K562 (cell line): ENCODE data around the gene CCDC85C. TPM values are rescaled to one million over a fixed set of nuclear protein-coding genes. Genes with fewer than 3 reads are reported as not detected.

Experiments used
- ATAC-seq: fragments of 200-7000 bp; cut with Tn5 transposase; 3 replicates; pipeline ENCODE4 v1.9.1; 2020; ENCODE audit warnings: moderate library complexity
- BruUV-seq: library from RNA; stranded (reverse); fragments of 400-500 nt; replicated peaks from 2 replicates; lab custom pipeline; 2021; lab: Mats Ljungman, UMichigan
- CTCF ChIA-PET: fragments of 300-600 bp; formaldehyde crosslinking; extraction: SDS; loops from one replicate; lab custom pipeline; 2021; ENCODE audit warnings: low intra/inter-chr PET ratio; lab: Yijun Ruan, JAX
- POLR2A ChIA-PET: fragments of 300-600, 350-650 bp; sonication (Branson Sonifier 250); formaldehyde crosslinking; extraction: SDS; loops from one replicate; lab custom pipeline; 2021; ENCODE audit warnings: antibody characterized with exemption, inconsistent platforms; lab: Yijun Ruan, JAX
- DNase-seq, 4 experiments: peaks; one replicate each; pipeline versions ENCODE4 v3.0.0 to v3.0.0-alpha.2; 2011 to 2018; ENCODE audit warnings: low spot score in 3 of 4, mixed read lengths in 3 of 4; ENCODE audit errors: extremely low read depth in 1 of 4
- FAIRE-seq: peaks from 2 replicates; lab custom pipeline; 2011; peaks lifted over from hg19 to GRCh38; lab: Jason Lieb, UNC
- H2AFZ ChIP-seq: 2 replicates; pipeline ENCODE4 v1.6.0; 2011; ENCODE audit warnings: low read depth, low read length, control low read depth, inconsistent platforms
- H3K27ac ChIP-seq: fragments of 200-600 bp; 3 replicates; pipeline ENCODE4 v1.8.0; 2011; ENCODE audit warnings: low read depth, mild to moderate bottlenecking, control low read depth, inconsistent platforms, low read length, moderate library complexity, mixed read lengths; ENCODE audit errors: extremely low read depth
- H3K27me3 ChIP-seq, 2 experiments: fragments of 300-600 bp in 1 of 2; 2 replicates in 1 of 2; 3 replicates in 1 of 2; pipeline versions ENCODE4 v1.6.0 to v1.8.0; 2011; ENCODE audit warnings: inconsistent platforms in 2 of 2, low read length in 2 of 2, mild to moderate bottlenecking in 1 of 2, mixed read lengths in 1 of 2, moderate library complexity in 1 of 2; ENCODE audit not compliant: control insufficient read depth in 2 of 2, insufficient read depth in 2 of 2
- H3K36me3 ChIP-seq: fragments of 300-600 bp; 3 replicates; pipeline ENCODE4 v1.8.0; 2011; ENCODE audit warnings: mild to moderate bottlenecking, low read length, inconsistent platforms; ENCODE audit not compliant: control insufficient read depth, insufficient read depth
- H3K4me1 ChIP-seq, 2 experiments: fragments of 200-600 bp in 1 of 2; replicated peaks in 1 of 2; 2 replicates in 1 of 2; 3 replicates in 1 of 2; pipeline versions ENCODE4 v1.5.1 to v1.8.0; 2011; ENCODE audit warnings: inconsistent platforms in 2 of 2, low read length in 2 of 2, mild to moderate bottlenecking in 1 of 2, mixed read lengths in 1 of 2, moderate library complexity in 1 of 2; ENCODE audit not compliant: control insufficient read depth in 2 of 2, insufficient read depth in 2 of 2
- H3K4me2 ChIP-seq: 2 replicates; pipeline ENCODE4 v1.6.1; 2011; ENCODE audit warnings: low read length, control low read depth, inconsistent platforms, mixed read lengths; ENCODE audit not compliant: insufficient read depth
- H3K4me3 ChIP-seq: fragments of 200-600 bp; sonication (generic), shearing (Covaris generic); 2 replicates; pipeline ENCODE4 v1.5.1; 2016; ENCODE audit warnings: control low read depth, inconsistent platforms
- H3K79me2 ChIP-seq: fragments of 200-600 bp; 3 replicates; pipeline ENCODE4 v1.8.0; 2011; ENCODE audit warnings: low read length, inconsistent platforms; ENCODE audit not compliant: control insufficient read depth, insufficient read depth
- H3K9ac ChIP-seq, 2 experiments: 2 replicates each; pipeline versions ENCODE4 v1.6.0 to v1.6.1; 2011; ENCODE audit warnings: low read depth in 2 of 2, low read length in 2 of 2, control low read depth in 1 of 2, inconsistent platforms in 1 of 2, mild to moderate bottlenecking in 1 of 2, mixed read lengths in 1 of 2; ENCODE audit not compliant: insufficient read depth in 1 of 2
- H3K9me1 ChIP-seq: one replicate; pipeline ENCODE4 v1.6.0; 2011; ENCODE audit warnings: inconsistent platforms, mild to moderate bottlenecking, low read length, moderate library complexity; ENCODE audit not compliant: control insufficient read depth, insufficient read depth
- H3K9me3 ChIP-seq: replicated peaks from 2 replicates; pipeline ENCODE4 v1.5.1; 2011; ENCODE audit warnings: low read depth, low read length, inconsistent platforms; ENCODE audit not compliant: control insufficient read depth, insufficient read depth
- H4K20me1 ChIP-seq: replicated peaks from 2 replicates; pipeline ENCODE4 v1.6.1; 2011; ENCODE audit warnings: low read length, inconsistent platforms, mixed read lengths; ENCODE audit not compliant: control insufficient read depth, insufficient read depth
- CSDE1 ChIP-seq, 2 experiments: fragments of 450-650 bp; IDR thresholded peaks; 2 replicates each; pipeline ENCODE4 v1.6.1; 2016; ENCODE audit warnings: mild to moderate bottlenecking in 1 of 2
- RBM17 ChIP-seq: fragments of 200-400 bp; formaldehyde crosslinking; IDR thresholded peaks from 2 replicates; pipeline ENCODE4 v1.6.1; 2017; ENCODE audit warnings: low read depth, mild to moderate bottlenecking, low read length, borderline replicate concordance
- RCOR1 ChIP-seq, 2 experiments: IDR thresholded peaks; 2 replicates each; pipeline ENCODE4 v1.6.1; 2012; ENCODE audit warnings: low read depth in 2 of 2, low read length in 2 of 2, borderline replicate concordance in 1 of 2, improper control_type of control experiment in 1 of 2
- TSHZ1 ChIP-seq: fragments of 250-450 bp; sonication (Bioruptor Pico); IDR thresholded peaks from 2 replicates; pipeline ENCODE4 v1.4.0; 2020; ENCODE audit warnings: mild to moderate bottlenecking, moderate library complexity
- ZNF197 ChIP-seq: fragments of 200-800 bp; sonication (Bioruptor generic); IDR thresholded peaks from 2 replicates; pipeline ENCODE4 v1.6.1; 2016; ENCODE audit warnings: low read depth, missing genetic modification characterization, missing compliant biosample characterization
- WGBS: fragments of 100-300 bp; shearing (Covaris generic); methylation state at CpG from one replicate; pipeline ENCODE4 v1.1.6; 2016; ENCODE audit warnings: low coverage, mixed read lengths; ENCODE audit not compliant: insufficient coverage; ENCODE audit errors: missing lambda C conversion rate; 5-methylcytosine and 5-hydroxymethylcytosine counted together
- in situ Hi-C: fragments of 300-500 bp; cut with MboI; formaldehyde crosslinking; loops from 4 replicates; pipeline ENCODE4 v1.15.0; 2018; ENCODE audit warnings: inconsistent platforms, mixed read lengths
- intact Hi-C: fragments of 100-400 bp; cut with micrococcal nuclease; formaldehyde crosslinking; loops from 2 replicates; pipeline ENCODE4 v1.14.2; 2022
- polyA plus RNA-seq, 8 experiments: library from polyadenylated mRNA; depleted of rRNA in 4 of 8; stranded (reverse) in 5 of 8; unstranded in 3 of 8; fragments of >200 nt; fragmentation: Nextera tagmentation in 2 of 8; fragmentation: Illumina TruSeq in 1 of 8; extraction: Ambion mirVana in 2 of 8; extraction: Trizol in 1 of 8; gene quantifications; 2 replicates each; pipeline versions ENCODE4 v1.2.1 to v1.2.3, GENCODE V29; 2011 to 2014; ENCODE audit warnings: inconsistent platforms in 1 of 8, missing spikeins in 1 of 8
- total RNA-seq, 7 experiments: library from RNA; depleted of rRNA in 6 of 7; stranded (reverse); fragments of >200 nt in 6 of 7; fragmentation: Illumina TruSeq in 2 of 7; extraction: Trizol in 2 of 7; gene quantifications; 2 replicates each; pipeline versions ENCODE4 v1.2.1 to v1.2.3, GENCODE V29; 2011 to 2021; ENCODE audit warnings: low replicate concordance in 1 of 7

Gene CCDC85C
- total and polyA plus RNA-seq, 9 of the 15 experiments (the other 6 are each of a cell fraction or from before 2014, with no cell fraction given), result 0.18 to 22.0 (median 6.3) TPM

- intact Hi-C loops, result no loop called here
Measured at GRCh38 chr14:99512571-99513182, 91.3 kb downstream of the CCDC85C start.

More at GRCh38 chr14:99512571-99513182, 91.3 kb downstream of the CCDC85C start:
- peaks cover 39% of the 10 kb centered on the region; the same call in 2 of the 3 replicates for H3K36me3 ChIP-seq
- no peak overlapping the region for H2AFZ ChIP-seq
- ATAC-seq (no peak), DNase-seq (no peak), FAIRE-seq (no peak)
- no peak overlapping the region for H3K4me2 ChIP-seq
- H3K9ac ChIP-seq, result no peak overlapping the region
- no TSS peak for BruUV-seq
- in situ Hi-C loops, result no loop called here
- no peak overlapping the region for H3K27ac ChIP-seq
- H3K4me1 ChIP-seq, result peaks cover 0 to 11% of the 10 kb centered on the region in 2 experiments; a peak in 2 of 5 replicates
- no peak overlapping the region for H3K4me3 ChIP-seq
- H4K20me1 ChIP-seq, result 0 out of 2 replicates have a peak, but pooled peaks cover 7% of the 10 kb centered on the region
- H3K9me1 ChIP-seq, result no peaks in the 10 kb centered on the region
- TF ChIP-seq ZNF197 (no peak), RBM17 (no peak), RCOR1 (IDR thresholded peaks at IDR 0.05; ENCODE audit: borderline replicate concordance in 1 of 2, low read depth in 2 of 2, low read length in 2 of 2) (no peak), TSHZ1 (CRISPR knock-in tag) (no peak), CSDE1 (IDR thresholded peaks at IDR 0.05) (no peak)
- no peaks in the 10 kb centered on the region for H3K27me3 ChIP-seq
- no peaks in the 10 kb centered on the region for H3K79me2 ChIP-seq
- no peaks in the 10 kb centered on the region for H3K9me3 ChIP-seq
- ChIA-PET POLR2A (interaction anchor here (0.5 to 1.2 kb wide), 3 partner anchors 9 to 171 kb away, joined by 3 read pairs; partner anchors contain the start of gene CYP46A1), CTCF (no interaction called here)
- WGBS, result 92% methylated on average over 10 of the region's 16 CpGs
